Effector memory CD4-positive, alpha-beta T cell (primary cell): ENCODE data around the gene SCLY.
A peak's percentile ranks its signal among the peaks of the same experiment; 100 is the strongest.

Experiments used
- DNase-seq, 3 donors: peaks; one replicate each; pipeline ENCODE4 v3.0.0-alpha.2; 2020
- H3K27ac ChIP-seq: 2 replicates; pipeline ENCODE4 v1.7.0; 2013; ENCODE audit warnings: mild to moderate bottlenecking, low read length, moderate library complexity; ENCODE audit not compliant: insufficient read depth, poor library complexity, severe bottlenecking
- H3K27me3 ChIP-seq: replicated peaks from 2 replicates; pipeline ENCODE4 v1.7.0; 2013; ENCODE audit warnings: mild to moderate bottlenecking, low read length; ENCODE audit not compliant: insufficient read depth, control insufficient read depth, poor library complexity, severe bottlenecking
- H3K36me3 ChIP-seq: 2 replicates; pipeline ENCODE4 v1.7.0; 2013; ENCODE audit warnings: mild to moderate bottlenecking, low read length, moderate library complexity; ENCODE audit not compliant: control insufficient read depth, insufficient read depth
- H3K4me1 ChIP-seq: 2 replicates; pipeline ENCODE4 v1.7.0; 2013; ENCODE audit warnings: low read length, mild to moderate bottlenecking; ENCODE audit not compliant: control insufficient read depth, insufficient read depth, poor library complexity, severe bottlenecking
- H3K4me3 ChIP-seq: 2 replicates; pipeline ENCODE4 v1.7.0; 2013; ENCODE audit warnings: low read length, low read depth, mild to moderate bottlenecking; ENCODE audit not compliant: insufficient read depth, poor library complexity, severe bottlenecking
- H3K9me3 ChIP-seq: 2 replicates; pipeline ENCODE4 v1.7.0; 2013; ENCODE audit warnings: mild to moderate bottlenecking, low read length, moderate library complexity; ENCODE audit not compliant: control insufficient read depth

Gene SCLY

DNA sequence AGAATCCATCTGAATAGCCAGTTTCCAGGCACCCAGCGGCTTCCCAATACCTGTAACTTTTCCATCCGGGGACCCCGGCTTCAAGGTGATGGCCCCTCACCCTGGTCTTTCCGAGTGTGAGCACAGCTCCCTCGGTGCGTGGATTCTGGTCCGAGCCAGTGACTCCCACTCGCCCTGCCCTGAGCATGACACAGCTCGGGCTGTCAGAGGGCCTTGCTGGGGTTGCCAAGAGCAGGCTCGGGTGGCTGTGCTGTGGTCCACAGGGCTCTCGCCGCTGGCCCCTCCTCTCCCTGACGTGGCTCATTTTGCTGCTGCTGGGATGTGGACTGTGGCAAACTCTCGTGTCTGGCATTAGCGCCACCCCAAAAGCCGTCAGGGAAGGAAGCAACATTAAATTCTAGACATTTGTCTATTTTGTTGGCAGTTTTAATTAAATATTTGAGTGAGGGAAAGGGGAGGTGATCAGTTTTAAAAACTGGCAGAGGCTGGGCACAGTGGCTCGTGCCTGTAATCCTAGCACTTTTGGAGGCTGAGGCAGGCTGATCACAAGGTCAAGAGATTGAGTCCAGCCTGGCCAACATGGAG lies 33.7 kb downstream of the SCLY start:
- H3K9me3 ChIP-seq, result no peaks in the 10 kb centered on the region
- H3K27me3 ChIP-seq, result no peaks in the 10 kb centered on the region
- DNase-seq, result no peak
- H3K27ac ChIP-seq, result no peak overlapping the region
- no peak overlapping the region for H3K4me3 ChIP-seq
- H3K4me1 ChIP-seq, result no peaks in the 10 kb centered on the region
- no peaks in the 10 kb centered on the region for H3K36me3 ChIP-seq

DNA sequence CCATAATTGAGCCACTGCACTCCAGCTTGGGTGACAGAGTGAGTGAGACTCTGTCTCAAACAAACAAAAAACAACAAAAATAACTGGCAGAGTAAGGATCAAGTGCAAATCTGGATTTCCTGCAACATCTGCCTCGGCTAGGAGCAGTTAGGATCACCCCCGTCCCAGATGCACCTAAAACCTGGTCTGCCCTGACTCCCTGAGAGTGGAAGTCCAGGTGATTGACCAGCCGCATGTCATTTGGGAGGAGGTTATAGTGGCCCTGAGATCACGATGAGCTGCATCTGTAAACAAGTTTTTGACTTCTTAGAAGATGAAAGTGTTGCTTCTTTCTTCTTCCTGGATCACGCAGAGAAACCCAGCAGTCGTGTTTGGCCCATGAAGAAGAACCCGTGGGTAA lies 34.3 kb downstream of the SCLY start:
- H3K36me3 ChIP-seq, result no peaks in the 10 kb centered on the region
- H3K4me1 ChIP-seq, result no peaks in the 10 kb centered on the region
- H3K4me3 ChIP-seq, result no peak overlapping the region
- no peaks in the 10 kb centered on the region for H3K27me3 ChIP-seq
- H3K27ac ChIP-seq, result no peak overlapping the region
- no peak for DNase-seq
- no peaks in the 10 kb centered on the region for H3K9me3 ChIP-seq

DNA sequence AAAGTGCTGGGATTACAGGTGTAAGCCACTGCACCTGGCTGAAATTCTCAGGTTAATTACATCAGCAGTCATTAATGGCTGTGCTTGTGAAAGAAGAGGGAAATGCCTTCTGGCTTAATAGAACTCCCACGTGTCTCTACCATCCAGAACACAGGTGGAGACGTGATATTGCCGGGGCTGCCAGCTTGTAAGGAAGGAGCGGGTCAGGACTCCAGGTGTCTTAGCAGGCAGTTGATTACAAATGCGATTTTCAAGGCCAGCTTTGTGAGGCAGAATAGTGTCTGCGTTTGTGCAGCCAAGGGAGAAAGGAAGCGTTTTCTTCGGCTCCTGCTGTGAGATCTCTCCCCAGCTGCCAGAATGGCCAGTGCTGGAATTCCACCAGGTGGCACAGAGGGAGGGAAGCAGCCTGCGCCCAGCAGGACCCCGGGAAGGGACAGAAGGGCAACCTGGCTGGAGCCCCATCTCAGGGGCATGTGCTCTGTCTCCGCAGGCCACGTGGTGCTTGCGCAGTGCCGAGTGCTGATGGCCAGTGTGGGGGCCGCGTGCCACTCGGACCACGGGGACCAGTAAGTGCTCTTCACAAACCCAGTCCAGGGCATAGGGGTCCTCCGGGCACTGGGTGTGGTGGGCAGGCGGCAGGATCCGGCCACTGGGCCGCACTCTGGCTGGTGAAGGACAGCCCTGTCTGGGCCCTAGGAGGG lies 35.7 kb downstream of the SCLY start:
- DNase-seq, result no peak

DNA sequence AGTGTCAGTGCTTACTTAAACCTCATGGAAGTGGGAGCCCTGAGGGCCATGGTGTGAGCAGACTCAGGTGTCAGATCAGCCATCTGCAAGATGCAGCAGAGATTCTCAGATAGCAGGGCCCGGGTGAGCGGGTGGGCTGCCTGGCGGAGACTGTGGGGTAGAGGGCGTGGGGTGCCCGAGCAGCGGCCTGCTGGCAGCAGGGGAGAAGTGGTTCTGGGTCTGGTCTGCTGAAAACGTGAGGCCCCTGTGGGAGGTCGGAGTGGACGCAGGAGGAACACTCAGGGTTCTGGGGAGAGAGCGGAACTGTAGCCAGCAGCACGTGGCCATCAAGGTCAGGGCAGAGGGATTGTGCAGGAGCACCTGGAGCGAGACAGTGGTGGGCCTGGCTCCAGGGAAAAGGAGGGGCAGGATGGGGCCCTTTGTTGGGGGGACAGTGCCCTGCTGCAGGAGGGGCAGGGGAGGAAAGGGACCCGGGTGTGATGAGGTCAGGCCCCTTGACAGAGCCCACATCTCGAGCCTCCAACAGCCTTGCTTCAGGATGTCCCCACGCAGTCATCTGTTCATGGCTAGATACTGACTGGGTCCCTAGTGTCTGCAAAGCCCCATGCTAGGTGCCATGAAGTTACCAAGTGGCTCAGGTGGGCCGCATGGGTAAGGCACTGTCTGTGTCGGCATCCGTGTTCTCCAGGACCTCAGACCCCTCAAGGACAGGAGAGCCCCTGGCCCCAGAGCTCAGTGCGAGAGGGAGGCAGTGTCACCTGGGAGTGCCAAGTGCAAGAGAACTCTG lies 36.6 kb downstream of the SCLY start:
- no peak for DNase-seq
- no peaks in the 10 kb centered on the region for H3K9me3 ChIP-seq
- H3K4me3 ChIP-seq, result no peak overlapping the region
- H3K27me3 ChIP-seq, result no peaks in the 10 kb centered on the region
- H3K36me3 ChIP-seq, result no peaks in the 10 kb centered on the region
- H3K4me1 ChIP-seq, result no peaks in the 10 kb centered on the region
- no peak overlapping the region for H3K27ac ChIP-seq

More for the DNA sequence above, 35.7 kb downstream of the SCLY start:
- no peaks in the 10 kb centered on the region for H3K27me3 ChIP-seq
- no peak overlapping the region for H3K4me3 ChIP-seq
- H3K9me3 ChIP-seq, result no peaks in the 10 kb centered on the region
- no peaks in the 10 kb centered on the region for H3K36me3 ChIP-seq
- H3K27ac ChIP-seq, result no peak overlapping the region
- H3K4me1 ChIP-seq, result no peaks in the 10 kb centered on the region

DNA sequence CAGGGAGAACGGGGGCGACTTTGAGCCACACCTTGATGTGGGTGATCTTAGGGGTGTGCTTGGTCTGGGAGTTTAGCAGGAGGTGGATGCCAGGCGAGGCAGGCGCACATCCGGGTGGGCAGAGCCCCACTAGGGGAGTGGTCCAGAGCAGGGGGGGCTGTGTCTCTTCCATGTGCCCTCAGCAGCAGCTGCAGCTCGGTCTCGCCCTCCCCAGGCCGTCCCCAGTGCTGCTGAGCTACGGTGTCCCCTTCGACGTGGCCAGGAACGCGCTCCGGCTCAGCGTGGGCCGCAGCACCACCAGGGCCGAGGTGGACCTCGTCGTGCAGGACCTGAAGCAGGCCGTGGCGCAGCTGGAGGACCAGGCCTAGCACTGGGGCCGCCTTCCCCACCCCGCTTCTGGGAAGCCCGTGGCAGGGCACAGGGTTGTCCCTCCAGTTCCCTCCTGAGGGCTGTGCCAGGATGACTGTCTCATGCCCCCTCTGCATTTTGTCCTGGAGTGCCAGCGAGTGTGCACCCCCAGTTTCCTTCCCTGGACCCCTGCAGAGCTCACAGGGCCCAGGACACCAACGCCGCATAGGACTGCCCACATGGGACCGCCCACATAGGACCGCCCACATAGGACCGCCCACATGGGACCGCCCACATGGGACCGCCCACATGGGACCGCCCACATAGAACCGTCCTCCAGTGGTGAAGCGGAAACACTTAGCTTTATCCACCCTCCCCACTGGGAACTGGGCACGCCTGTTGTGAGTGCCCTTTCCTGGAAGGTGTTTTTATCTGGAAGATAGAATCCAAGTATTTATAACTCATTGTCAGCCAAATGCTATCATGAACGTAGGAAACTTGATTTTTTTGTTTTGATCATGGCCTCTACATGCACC lies 37.4 kb downstream of the SCLY start:
- Histone ChIP-seq H3K27me3 (no peaks in the 10 kb centered on the region), H3K9me3 (no peaks in the 10 kb centered on the region), H3K36me3 (no peaks in the 10 kb centered on the region), H3K27ac (no peak overlapping the region), H3K4me3 (no peak overlapping the region), H3K4me1 (no peaks in the 10 kb centered on the region)
- DNase-seq, result peak in 1 of 3 donors; percentile 16

DNA sequence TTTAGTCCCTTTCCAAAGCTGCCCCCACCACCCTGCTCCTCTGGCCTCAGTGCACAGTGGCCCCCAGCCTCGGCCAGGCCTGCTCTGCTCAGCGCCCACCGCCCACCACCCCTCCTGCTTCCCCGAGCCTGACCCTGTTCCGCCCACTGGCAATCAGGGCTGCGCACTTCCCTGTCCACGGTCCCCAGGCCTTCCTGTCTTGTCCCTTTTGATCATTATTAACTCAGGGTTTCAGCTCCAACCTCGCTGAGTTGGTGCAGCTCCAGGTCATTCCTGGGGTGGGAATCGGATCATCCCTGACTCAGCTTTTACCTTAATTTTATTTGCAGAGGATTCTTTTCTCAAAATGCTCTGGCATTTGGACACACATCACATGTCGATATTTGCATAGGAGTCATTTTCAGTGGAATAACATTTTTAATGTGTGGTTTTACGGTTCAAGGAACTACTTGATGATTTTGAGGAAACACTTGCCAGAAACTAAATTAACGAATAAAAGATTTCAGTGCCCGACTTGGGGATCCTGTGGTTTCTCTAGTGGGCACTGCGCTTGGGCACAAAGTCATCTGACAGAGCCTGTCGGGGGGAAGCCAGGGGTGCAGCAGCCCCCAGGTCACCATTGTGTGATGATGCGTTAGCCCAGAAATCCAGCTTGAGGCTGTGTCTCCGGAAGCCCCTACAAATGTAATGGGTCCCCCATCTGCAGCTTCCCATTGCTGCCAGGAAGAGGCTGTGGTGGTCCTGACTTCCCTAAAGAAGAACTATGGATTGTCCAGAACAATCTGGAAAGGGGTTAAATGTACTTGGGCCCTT lies 38.3 kb downstream of the SCLY start:
- DNase-seq, result no peak
- no peak overlapping the region for H3K4me3 ChIP-seq
- H3K27ac ChIP-seq, result no peak overlapping the region
- no peaks in the 10 kb centered on the region for H3K36me3 ChIP-seq
- H3K9me3 ChIP-seq, result no peaks in the 10 kb centered on the region
- no peaks in the 10 kb centered on the region for H3K4me1 ChIP-seq
- no peaks in the 10 kb centered on the region for H3K27me3 ChIP-seq

DNA sequence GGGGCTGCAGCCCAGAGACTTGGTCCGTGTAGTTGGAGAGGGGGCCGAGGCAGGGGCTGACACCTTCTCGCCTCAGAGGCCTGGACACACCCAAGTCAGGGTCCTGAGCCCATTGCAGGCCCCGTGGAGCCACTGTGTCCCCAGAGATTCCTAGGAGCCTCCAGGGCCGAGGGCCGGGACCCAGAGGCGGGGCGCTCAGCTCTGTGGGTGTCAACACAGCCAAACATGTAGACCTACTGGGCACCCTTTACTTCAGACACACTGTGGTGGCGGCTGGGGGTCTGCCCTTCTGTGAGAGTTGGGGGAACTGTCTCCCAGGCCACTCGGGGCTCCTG lies 38.9 kb downstream of the SCLY start:
- H3K9me3 ChIP-seq, result no peaks in the 10 kb centered on the region
- no peaks in the 10 kb centered on the region for H3K27me3 ChIP-seq
- H3K27ac ChIP-seq, result no peak overlapping the region
- H3K36me3 ChIP-seq, result no peaks in the 10 kb centered on the region
- H3K4me1 ChIP-seq, result no peaks in the 10 kb centered on the region
- no peak for DNase-seq
- no peak overlapping the region for H3K4me3 ChIP-seq

DNA sequence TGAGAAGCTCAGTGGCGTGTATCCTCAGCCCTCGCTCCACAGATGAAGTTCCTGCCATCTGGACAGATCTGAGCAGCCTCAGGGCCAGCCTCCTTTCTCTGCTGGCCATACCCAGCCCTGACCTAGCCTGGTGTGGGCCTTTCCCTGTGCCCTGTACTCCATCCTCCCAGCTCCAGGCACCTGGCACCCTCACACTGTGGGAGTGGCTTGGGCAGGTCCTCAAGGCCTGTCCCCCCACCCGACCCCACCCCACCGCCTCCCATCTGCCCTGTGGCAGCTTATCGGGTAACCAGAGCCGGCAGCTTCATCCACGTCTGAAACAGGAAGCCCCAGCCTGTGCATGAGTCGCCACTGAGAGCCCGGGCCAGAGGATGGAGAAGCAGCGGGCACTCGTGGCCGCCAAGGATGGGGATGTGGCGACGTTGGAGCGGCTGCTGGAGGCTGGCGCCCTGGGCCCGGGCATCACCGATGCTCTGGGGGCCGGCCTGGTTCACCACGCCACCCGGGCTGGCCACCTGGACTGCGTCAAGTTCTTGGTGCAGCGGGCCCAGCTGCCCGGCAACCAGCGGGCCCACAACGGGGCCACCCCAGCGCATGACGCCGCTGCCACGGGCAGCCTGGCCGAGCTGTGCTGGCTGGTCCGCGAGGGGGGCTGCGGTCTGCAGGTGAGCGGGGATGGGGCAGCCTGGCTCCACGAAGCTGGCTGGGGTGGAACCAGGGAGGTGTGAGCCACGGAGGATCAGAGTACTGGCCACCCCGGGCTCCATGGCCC lies 39.4 kb downstream of the SCLY start, which contains the start of gene ESPNL:
Gene ESPNL, plus strand, starts transcription at position 292 of the 772 bp plus-strand sequence. Its CDS starts 80 bp downstream, at position 372.
- DNase-seq, result no peak
- H3K36me3 ChIP-seq, result no peaks in the 10 kb centered on the region
- H3K4me3 ChIP-seq, result no peak within 1 kb of the TSS
- no peaks in the 10 kb centered on the region for H3K4me1 ChIP-seq
- no peaks in the 10 kb centered on the region for H3K9me3 ChIP-seq
- H3K27me3 ChIP-seq, result no peaks in the 10 kb centered on the region
- H3K27ac ChIP-seq, result no peak within 1 kb of the TSS
